HG02884 (cell line): ENCODE data around the gene ZNF470.

Experiments used
- ATAC-seq: cut with Tn5 transposase; IDR thresholded peaks from one replicate; pipeline ENCODE4 v1.9.1; 2021; ENCODE audit warnings: mild to moderate bottlenecking, moderate library complexity; ENCODE audit not compliant: unreplicated experiment

Gene ZNF470

DNA sequence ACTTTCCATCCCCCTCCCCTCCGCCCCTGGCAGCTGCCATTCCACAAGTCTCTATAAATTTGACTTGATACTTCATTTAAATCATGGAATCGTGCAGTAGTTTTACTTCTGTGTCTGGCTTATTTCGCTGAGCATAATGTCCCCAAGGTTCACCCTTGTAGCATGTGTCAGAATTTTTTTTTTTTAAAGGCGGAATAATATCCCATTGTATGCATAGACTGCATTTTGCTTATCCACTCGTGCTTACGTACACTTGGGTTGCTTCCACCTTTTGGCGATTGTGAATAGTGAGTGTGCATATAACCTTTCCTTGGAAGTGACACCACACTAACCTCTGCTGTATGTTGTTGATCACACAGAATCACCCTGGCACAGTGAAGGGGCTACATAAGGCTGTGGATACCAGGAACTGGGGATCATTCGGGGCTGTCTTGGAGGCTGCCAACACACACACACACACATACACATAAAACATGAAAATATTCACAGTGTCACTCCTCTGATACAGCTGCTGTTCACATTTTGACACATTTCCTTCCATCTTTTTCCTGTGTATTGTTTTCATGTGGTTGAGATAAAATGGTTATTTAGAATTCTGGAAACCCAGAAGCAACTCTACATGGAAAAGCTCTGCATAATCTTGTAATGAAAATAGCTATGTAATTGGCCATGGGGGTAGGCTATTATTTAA is 41.2 kb downstream of the ZNF470 start:
- no peak for ATAC-seq

GRCh38 chr19:56611288-56611687 is 44.0 kb downstream of the ZNF470 start:
- no peak for ATAC-seq

GRCh38 chr19:56612737-56613136 is 45.5 kb downstream of the ZNF470 start:
- ATAC-seq: no peak

DNA sequence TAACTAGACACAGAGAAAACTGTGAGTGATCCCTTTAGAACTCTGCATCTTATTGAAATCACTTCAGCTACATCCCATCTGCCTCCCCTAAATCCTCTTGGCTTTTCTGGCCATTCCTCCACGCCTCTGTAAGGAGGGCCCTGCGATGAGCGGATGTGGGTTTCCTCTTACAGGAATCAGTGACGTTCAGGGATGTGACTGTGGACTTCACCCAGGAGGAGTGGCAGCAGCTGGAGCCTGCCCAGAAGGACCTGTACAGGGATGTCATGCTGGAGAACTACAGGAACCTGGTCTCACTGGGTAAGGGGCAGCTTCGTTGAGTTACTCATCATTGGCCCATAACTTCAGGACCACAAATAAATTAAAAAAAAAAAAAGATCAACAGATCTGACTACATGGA is 46.4 kb downstream of the ZNF470 start:
- ATAC-seq: no peak

GRCh38 chr19:56617531-56617930 is 50.3 kb downstream of the ZNF470 start:
- no peak for ATAC-seq

GRCh38 chr19:56619121-56619520 is 51.9 kb downstream of the ZNF470 start:
- no peak for ATAC-seq

GRCh38 chr19:56622374-56622773 is 55.1 kb downstream of the ZNF470 start:
- ATAC-seq: no peak

GRCh38 chr19:56623006-56623405 is 55.7 kb downstream of the ZNF470 start:
- no peak for ATAC-seq

- ATAC-seq: no peak
These were observed 58.4 kb downstream of the ZNF470 start for GRCh38 chr19:56625708-56626107.

- ATAC-seq: no peak
These were observed 65.8 kb downstream of the ZNF470 start for GRCh38 chr19:56633021-56633420.

DNA sequence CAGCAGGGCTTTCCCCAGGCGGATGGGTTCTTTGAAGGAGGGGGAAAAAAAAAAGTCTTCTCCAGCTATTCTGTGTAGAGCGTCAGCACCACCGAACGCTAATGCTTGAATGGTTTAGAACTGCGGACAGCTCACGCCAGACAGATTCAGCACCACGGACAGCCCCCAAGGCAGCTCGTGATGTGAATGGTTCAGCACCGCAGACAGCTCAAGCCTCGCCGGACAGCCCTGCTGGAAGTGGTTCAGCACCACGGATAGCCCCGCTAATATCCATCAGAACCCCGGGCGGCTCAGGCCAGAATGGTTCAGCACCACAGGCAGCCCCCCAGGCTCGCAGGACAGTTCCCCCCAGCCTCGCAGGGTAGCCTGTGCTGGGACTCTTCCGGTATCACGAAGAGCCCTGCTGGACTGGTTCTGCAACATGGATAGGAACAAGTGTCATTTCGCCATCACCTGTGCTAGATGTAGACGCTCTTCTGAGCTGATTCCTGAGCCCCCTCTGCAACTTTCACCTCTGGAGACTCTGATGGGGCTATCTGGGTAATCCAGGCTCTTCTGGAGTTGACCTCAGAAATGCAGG is 70.8 kb downstream of the ZNF470 start:
- ATAC-seq: no peak
